B cell (primary cell): ENCODE data around the gene KRTAP17-1.

ENCODE experiments used
- CTCF ChIP-seq: fragments of 200-600 bp; IDR thresholded peaks from one replicate; pipeline ENCODE4 v1.8.0; 2022; ENCODE audit warnings: antibody characterized with exemption, mild to moderate bottlenecking
- EZH2 ChIP-seq: IDR thresholded peaks from 2 replicates; pipeline ENCODE4 v1.6.1; 2012; ENCODE audit warnings: borderline replicate concordance, low read depth, mild to moderate bottlenecking, moderate library complexity, low read length; ENCODE audit not compliant: insufficient read depth, poor library complexity, severe bottlenecking

- TF ChIP-seq CTCF (no peak), EZH2 (no peak)
Observed at GRCh38 chr17:41333836-41334235, 18.3 kb upstream of the KRTAP17-1 start.
